MG63 (cell line): ENCODE data around the gene ZSCAN26. TPM values are rescaled to one million over a fixed set of nuclear protein-coding genes. Genes with fewer than 3 reads are reported as not detected.

Source experiments
- DNase-seq: peaks from one replicate; pipeline ENCODE4 v3.0.0-alpha.2; 2020
- H3K27me3 ChIP-seq: fragments of 250-450 bp; sonication (Bioruptor Pico); 2 replicates; pipeline ENCODE4 v1.5.1; 2020; ENCODE audit warnings: mild to moderate bottlenecking, moderate library complexity
- H3K36me3 ChIP-seq: fragments of 250-450 bp; sonication (Bioruptor Pico); 2 replicates; pipeline ENCODE4 v1.5.1; 2020; ENCODE audit warnings: mild to moderate bottlenecking, moderate library complexity
- H3K4me3 ChIP-seq: fragments of 250-450 bp; sonication (Bioruptor Pico); 2 replicates; pipeline ENCODE4 v1.5.1; 2020; ENCODE audit warnings: mild to moderate bottlenecking, moderate library complexity
- H3K9me3 ChIP-seq: fragments of 250-450 bp; sonication (Bioruptor Pico); 2 replicates; pipeline ENCODE4 v1.5.1; 2020; ENCODE audit warnings: mild to moderate bottlenecking, moderate library complexity
- total RNA-seq: library from RNA; depleted of rRNA; stranded (reverse); fragments of >200 nt; shearing (Covaris generic); gene quantifications from 2 replicates; pipeline ENCODE4 v1.2.3, GENCODE V29; 2014; ENCODE audit warnings: low replicate concordance

ZSCAN26 gene
- total RNA-seq, 1 experiment from 2014 or later, result 9.2 TPM

- Histone ChIP-seq H3K4me3 (peak overlapping the region; percentile 79), H3K9me3 (no peaks in the 10 kb centered on the region), H3K27me3 (no peaks in the 10 kb centered on the region), H3K36me3 (0 out of 2 replicates have a peak, but pooled peaks cover 2% of the 10 kb centered on the region)
- no peak for DNase-seq
Measured at GRCh38 chr6:28250747-28251146, 16.2 kb upstream of the ZSCAN26 start.

DNA sequence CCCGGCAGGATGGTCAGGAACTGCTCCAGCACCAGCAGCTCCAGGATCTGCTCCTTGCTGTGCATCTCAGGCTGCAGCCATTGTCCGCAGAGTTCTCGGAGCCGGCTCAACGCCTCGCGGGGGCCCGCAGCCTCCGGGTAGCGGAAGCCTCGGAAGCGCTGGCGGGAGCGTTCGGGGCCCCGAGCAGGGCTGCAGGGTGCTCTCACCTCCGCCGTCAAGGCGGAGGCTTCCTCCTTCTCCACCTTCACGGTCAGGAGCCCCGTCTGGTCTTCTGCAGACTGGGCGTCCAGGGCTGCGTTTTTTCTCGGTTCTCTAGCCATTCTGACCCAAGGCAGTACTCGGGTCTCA lies 15.3 kb upstream of the ZSCAN26 start:
- H3K27me3 ChIP-seq, result no peaks in the 10 kb centered on the region
- H3K36me3 ChIP-seq, result 0 out of 2 replicates have a peak, but pooled peaks cover 2% of the 10 kb centered on the region
- no peaks in the 10 kb centered on the region for H3K9me3 ChIP-seq
- H3K4me3 ChIP-seq, result peak overlapping the region; percentile 79
- DNase-seq, result no peak

DNA sequence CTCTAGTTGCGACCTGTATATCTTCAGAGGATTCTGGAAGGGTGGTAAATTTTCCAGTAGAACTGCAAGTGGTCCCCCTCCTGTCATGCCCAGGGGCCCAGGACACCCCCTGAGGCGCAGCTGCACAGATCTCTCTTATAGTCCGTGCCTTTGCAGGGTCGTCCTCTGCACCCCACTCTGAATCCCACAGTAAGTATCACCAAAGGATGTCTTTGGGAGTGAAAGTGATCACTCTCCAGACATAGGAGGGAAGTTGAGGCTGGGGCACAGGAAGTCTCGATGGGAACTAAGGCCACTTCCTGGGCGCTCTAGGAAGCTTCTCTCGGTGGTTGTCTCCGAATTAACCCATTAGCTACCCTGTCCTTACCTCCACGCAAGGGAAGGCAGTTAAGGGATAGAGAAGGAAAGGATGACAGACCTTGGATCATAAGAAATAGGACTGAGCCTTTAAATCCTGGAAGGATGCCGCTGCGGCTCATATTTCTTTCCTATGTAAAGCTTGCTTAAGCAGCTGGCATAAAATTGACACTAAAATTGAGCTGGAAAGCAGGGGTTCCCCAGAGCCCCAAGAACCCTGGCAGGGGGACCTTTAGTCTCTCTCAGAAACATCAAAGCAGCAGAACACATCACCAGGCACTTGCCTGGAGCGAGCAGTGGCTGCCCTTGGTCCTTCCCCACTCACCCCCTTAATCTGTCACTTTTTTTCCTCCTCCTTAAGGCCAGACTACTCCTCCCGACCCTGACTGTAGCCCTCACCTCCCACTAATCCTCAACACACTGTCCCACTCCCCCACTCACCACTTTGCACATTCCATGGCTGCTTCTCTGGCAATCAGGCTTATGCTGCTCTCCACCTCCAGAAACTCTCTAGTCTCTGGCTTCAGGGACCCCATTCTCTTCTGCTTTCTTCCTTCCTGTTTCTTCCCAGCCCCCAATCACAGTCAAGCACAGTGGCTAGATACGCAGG lies 14.7 kb upstream of the ZSCAN26 start, which contains the start of gene ZKSCAN4:
ZKSCAN4 (minus strand) TSS at position 261 of the 967 bp plus-strand sequence. CDS start 289 bp downstream, outside the sequence.
- peak; percentile 74 for DNase-seq
- Histone ChIP-seq H3K27me3 (no peaks in the 10 kb centered on the region), H3K36me3 (0 out of 2 replicates have a peak, but pooled peaks cover 2% of the 10 kb centered on the region), H3K4me3 (peak within 1 kb of the TSS; percentile 79), H3K9me3 (no peaks in the 10 kb centered on the region)

GRCh38 chr6:28254121-28254519 lies 12.8 kb upstream of the ZSCAN26 start:
- Histone ChIP-seq H3K36me3 (0 out of 2 replicates have a peak, but pooled peaks cover 2% of the 10 kb centered on the region), H3K27me3 (no peaks in the 10 kb centered on the region), H3K4me3 (no peak overlapping the region), H3K9me3 (no peaks in the 10 kb centered on the region)
- DNase-seq, result no peak

GRCh38 chr6:28257042-28257441 lies 9.9 kb upstream of the ZSCAN26 start:
- DNase-seq, result no peak
- no peaks in the 10 kb centered on the region for H3K36me3 ChIP-seq
- no peaks in the 10 kb centered on the region for H3K9me3 ChIP-seq
- no peak overlapping the region for H3K4me3 ChIP-seq
- no peaks in the 10 kb centered on the region for H3K27me3 ChIP-seq

- no peak within 1 kb of the TSS for H3K4me3 ChIP-seq
- no peaks in the 10 kb centered on the region for H3K36me3 ChIP-seq
- no peaks in the 10 kb centered on the region for H3K27me3 ChIP-seq
- DNase-seq, result no peak
- H3K9me3 ChIP-seq, result no peaks in the 10 kb centered on the region
Measured at GRCh38 chr6:28258877-28259777, 7.8 kb upstream of the ZSCAN26 start, which contains the start of gene NKAPL. NKAPL (plus strand) TSS chr6:28259297; CDS start chr6:28259372, 75 bp downstream.

DNA sequence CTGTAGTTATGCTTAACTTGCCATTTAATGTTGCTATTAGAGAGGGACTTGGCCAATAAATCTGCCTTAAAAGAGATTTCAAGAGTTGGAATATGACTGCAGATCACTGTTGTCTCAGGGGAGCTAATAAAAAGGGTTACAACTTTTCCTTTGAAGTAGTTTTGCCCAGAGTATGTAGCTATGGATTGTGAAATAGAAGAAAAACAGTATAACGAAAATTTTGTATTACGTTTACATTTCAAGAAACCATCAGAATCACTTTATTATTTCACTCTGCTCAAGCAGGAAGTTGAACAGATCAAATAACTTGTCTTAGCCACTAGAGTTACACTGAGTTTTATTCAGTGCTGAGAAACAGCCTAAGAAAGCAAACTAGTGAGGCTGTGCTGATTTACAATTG lies 3.0 kb upstream of the ZSCAN26 start:
- Histone ChIP-seq H3K36me3 (no peaks in the 10 kb centered on the region), H3K4me3 (no peak overlapping the region), H3K9me3 (no peaks in the 10 kb centered on the region), H3K27me3 (no peaks in the 10 kb centered on the region)
- DNase-seq, result no peak

DNA sequence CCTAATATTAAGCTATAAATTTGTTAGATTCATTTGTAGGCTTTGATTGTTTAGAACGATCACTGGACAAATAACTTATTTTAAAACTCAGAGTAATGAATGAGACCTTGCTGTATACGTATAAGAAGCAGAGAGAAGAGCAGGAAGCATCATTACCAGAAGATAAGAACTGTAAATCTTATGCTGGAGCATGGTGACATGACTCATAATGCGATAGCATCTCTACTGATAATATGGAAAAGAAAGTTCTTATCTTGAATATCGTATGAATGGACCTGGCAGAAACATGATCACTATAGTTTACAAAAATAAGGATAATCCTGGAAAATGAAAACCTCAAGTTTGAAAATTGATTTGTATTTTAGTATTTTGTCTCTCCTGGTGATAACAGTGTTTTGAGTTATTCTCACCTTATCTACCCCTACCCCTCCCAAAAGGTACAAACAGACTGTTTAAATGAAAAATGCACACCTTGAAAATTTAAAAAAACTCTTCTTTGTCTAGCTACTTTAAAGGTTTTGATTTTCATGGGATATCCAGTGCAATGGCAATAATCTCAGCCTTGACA lies 2.0 kb upstream of the ZSCAN26 start:
- DNase-seq, result no peak
- Histone ChIP-seq H3K9me3 (peaks cover 2% of the 10 kb centered on the region), H3K4me3 (no peak overlapping the region), H3K27me3 (no peaks in the 10 kb centered on the region), H3K36me3 (0 out of 2 replicates have a peak, but pooled peaks cover under 1% of the 10 kb centered on the region)

- Histone ChIP-seq H3K27me3 (no peaks in the 10 kb centered on the region), H3K9me3 (peaks cover 2% of the 10 kb centered on the region), H3K36me3 (0 out of 2 replicates have a peak, but pooled peaks cover 3% of the 10 kb centered on the region), H3K4me3 (peak overlapping the region; percentile 71)
- DNase-seq, result no peak
Measured at GRCh38 chr6:28266563-28266961, 381 bp upstream of the ZSCAN26 start.

- Histone ChIP-seq H3K36me3 (peaks cover 5% of the 10 kb centered on the region; the same call in 1 of the 2 replicates), H3K4me3 (peak overlapping the region; percentile 71), H3K27me3 (no peaks in the 10 kb centered on the region), H3K9me3 (peaks cover 2% of the 10 kb centered on the region)
- DNase-seq, result no peak
Measured at GRCh38 chr6:28267695-28268059, 734 bp downstream of the ZSCAN26 start.

- peak; percentile 32 for DNase-seq
- Histone ChIP-seq H3K4me3 (no peak overlapping the region), H3K36me3 (peaks cover 7% of the 10 kb centered on the region; the same call in 1 of the 2 replicates), H3K27me3 (no peaks in the 10 kb centered on the region), H3K9me3 (peaks cover 2% of the 10 kb centered on the region)
Measured at GRCh38 chr6:28269492-28269891, 2.5 kb downstream of the ZSCAN26 start.

- Histone ChIP-seq H3K4me3 (no peak overlapping the region), H3K36me3 (peaks cover 12% of the 10 kb centered on the region), H3K27me3 (no peaks in the 10 kb centered on the region), H3K9me3 (no peaks in the 10 kb centered on the region)
- no peak for DNase-seq
Measured at GRCh38 chr6:28274888-28275287, 7.9 kb downstream of the ZSCAN26 start.

DNA sequence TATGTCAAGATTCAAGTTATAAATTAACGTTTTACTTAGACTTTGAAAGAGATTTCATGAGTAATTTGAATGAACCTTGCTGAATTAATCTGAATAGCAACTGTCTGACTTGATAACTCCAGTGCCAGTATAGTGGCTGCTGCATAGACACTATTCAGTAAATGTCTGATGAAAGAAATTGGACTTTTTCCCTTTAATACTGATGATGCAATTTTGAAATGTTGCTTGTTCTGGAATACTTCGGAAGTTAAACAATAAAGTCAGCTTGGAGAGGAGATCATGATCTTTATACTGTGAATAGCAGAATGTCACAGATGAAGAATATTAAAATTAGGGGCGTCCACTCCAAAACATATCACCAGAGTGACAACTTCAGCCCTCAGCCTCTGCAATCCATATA lies 10.8 kb downstream of the ZSCAN26 start:
- no peaks in the 10 kb centered on the region for H3K9me3 ChIP-seq
- H3K36me3 ChIP-seq, result peaks cover 8% of the 10 kb centered on the region
- DNase-seq, result no peak
- no peaks in the 10 kb centered on the region for H3K27me3 ChIP-seq
- no peak overlapping the region for H3K4me3 ChIP-seq

GRCh38 chr6:28280595-28281287 lies 13.8 kb downstream of the ZSCAN26 start:
- H3K9me3 ChIP-seq, result 0 out of 2 replicates have a peak, but pooled peaks cover 4% of the 10 kb centered on the region
- H3K36me3 ChIP-seq, result peaks cover 11% of the 10 kb centered on the region
- no peak for DNase-seq
- peak overlapping the region; percentile 67 for H3K4me3 ChIP-seq
- H3K27me3 ChIP-seq, result no peaks in the 10 kb centered on the region

DNA sequence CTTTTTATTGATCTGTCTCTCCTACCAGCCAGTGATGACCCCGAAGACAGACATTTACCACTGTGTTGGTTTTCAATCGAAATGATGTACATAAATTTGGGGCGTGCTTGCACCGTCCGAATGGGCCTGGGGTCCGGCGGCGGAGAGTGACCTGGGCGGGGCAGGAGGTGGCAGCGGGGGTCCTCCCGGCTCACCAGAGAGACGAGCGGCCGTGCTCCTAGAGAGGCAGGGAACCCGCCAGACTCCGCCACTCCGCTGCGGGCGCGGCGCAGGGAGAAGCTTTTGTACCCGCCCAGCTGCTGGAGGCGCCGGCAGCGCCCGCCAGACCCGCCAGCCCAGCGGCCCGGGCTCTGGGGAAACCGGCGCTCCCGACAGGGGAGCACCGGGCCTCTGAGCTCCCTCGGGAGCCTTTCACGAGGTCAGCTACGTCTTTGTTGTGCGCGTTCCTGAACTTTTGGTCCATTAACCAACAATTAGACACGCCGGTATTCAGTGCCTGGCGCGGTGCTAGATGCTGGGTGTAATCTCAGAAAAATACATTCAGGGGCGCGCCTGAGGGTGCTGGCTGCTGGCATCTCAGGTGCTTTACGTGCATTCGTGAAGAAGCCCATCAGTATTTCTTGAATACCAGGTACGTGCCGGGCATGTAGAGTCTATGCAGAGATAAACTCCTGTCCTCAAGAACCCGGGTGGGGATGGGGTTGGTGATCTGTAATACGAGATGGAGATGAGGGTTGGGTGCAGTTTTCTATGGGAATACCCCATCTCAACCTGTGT lies 14.5 kb downstream of the ZSCAN26 start, which contains the start of gene PGBD1:
PGBD1 (plus strand) TSS at position 285 of the 777 bp plus-strand sequence. CDS start 2,242 bp downstream, outside the sequence.
- Histone ChIP-seq H3K27me3 (no peaks in the 10 kb centered on the region), H3K9me3 (0 out of 2 replicates have a peak, but pooled peaks cover 4% of the 10 kb centered on the region), H3K36me3 (peaks cover 11% of the 10 kb centered on the region), H3K4me3 (peak within 1 kb of the TSS; percentile 67)
- DNase-seq, result peak; percentile 81
